Cardiac muscle cell (in vitro differentiated cells and primary cell): Measurements from ENCODE around the gene C2orf81. TPM values are rescaled to one million over a fixed set of nuclear protein-coding genes. Genes with fewer than 3 reads are reported as not detected.

Experiments
- DNase-seq, 2 donors: peaks; one replicate each; pipeline versions ENCODE4 v3.0.0 to v3.0.0-alpha.2; 2010 to 2017; ENCODE audit warnings: low read depth in 1 of 2, low spot score in 1 of 2
- H3K27ac ChIP-seq: fragments of 200-600 bp; sonication (generic); 2 replicates; pipeline ENCODE4 v1.5.1; 2016
- H3K27me3 ChIP-seq: fragments of 200-600 bp; sonication (generic); 2 replicates; pipeline ENCODE4 v1.6.0; 2016; ENCODE audit warnings: control low read depth
- H3K36me3 ChIP-seq: fragments of 200-600 bp; sonication (generic); 2 replicates; pipeline ENCODE4 v1.5.1; 2016; ENCODE audit warnings: control low read depth
- H3K4me1 ChIP-seq: fragments of 200-600 bp; sonication (generic); 2 replicates; pipeline ENCODE4 v1.8.1; 2017; ENCODE audit warnings: low read depth, mild to moderate bottlenecking, mixed run types
- H3K4me3 ChIP-seq: fragments of 200-600 bp; sonication (generic); 2 replicates; pipeline ENCODE4 v1.5.1; 2016; ENCODE audit warnings: mild to moderate bottlenecking
- H3K9me3 ChIP-seq: fragments of 200-600 bp; sonication (generic); 2 replicates; pipeline ENCODE4 v1.5.1; 2017; ENCODE audit warnings: low read depth, mild to moderate bottlenecking, control low read depth
- CTCF ChIP-seq: IDR thresholded peaks from 2 replicates; pipeline ENCODE4 v1.5.1; 2012; ENCODE audit warnings: low read depth, mild to moderate bottlenecking, low read length
- polyA plus RNA-seq: library from polyadenylated mRNA; unstranded; fragments of >200 nt; fragmentation: Nextera tagmentation; extraction: Ambion mirVana; gene quantifications from 2 replicates; pipeline ENCODE4 v1.2.1, GENCODE V29; 2016
- total RNA-seq: library from RNA; depleted of rRNA; stranded (reverse); fragments of >200 nt; gene quantifications from 2 replicates; pipeline ENCODE4 v1.2.3, GENCODE V29; 2016

The C2orf81 gene
- total and polyA plus RNA-seq, 2 experiments from 2014 or later, result 7.1 to 9.5 TPM

- Histone ChIP-seq H3K4me1 (no peaks in the 10 kb centered on the region), H3K9me3 (no peaks in the 10 kb centered on the region), H3K4me3 (no peak overlapping the region), H3K36me3 (no peaks in the 10 kb centered on the region), H3K27ac (no peak overlapping the region), H3K27me3 (no peaks in the 10 kb centered on the region)
- DNase-seq, result no peak
- no peak for TF ChIP-seq CTCF
These were observed 5.5 kb downstream of the C2orf81 start for GRCh38 chr2:74415762-74416395.

- peak; percentile 49 for TF ChIP-seq CTCF
- Histone ChIP-seq H3K27me3 (no peaks in the 10 kb centered on the region), H3K27ac (no peak overlapping the region), H3K4me3 (no peak overlapping the region), H3K36me3 (no peaks in the 10 kb centered on the region), H3K9me3 (no peaks in the 10 kb centered on the region), H3K4me1 (no peaks in the 10 kb centered on the region)
- peak in 1 of 2 donors; percentile 64 for DNase-seq
These were observed 6.3 kb downstream of the C2orf81 start for GRCh38 chr2:74414881-74415761.

- H3K4me3 ChIP-seq, result no peak overlapping the region
- H3K4me1 ChIP-seq, result no peaks in the 10 kb centered on the region
These were observed 7.0 kb downstream of the C2orf81 start for GRCh38 chr2:74414441-74414840.

GRCh38 chr2:74413001-74413698, 8.3 kb downstream of the C2orf81 start:
- Histone ChIP-seq H3K9me3 (no peaks in the 10 kb centered on the region), H3K4me1 (no peaks in the 10 kb centered on the region), H3K27ac (no peak overlapping the region), H3K27me3 (no peaks in the 10 kb centered on the region), H3K36me3 (no peaks in the 10 kb centered on the region), H3K4me3 (no peak overlapping the region)
- TF ChIP-seq CTCF, result no peak
- no peak for DNase-seq

More at GRCh38 chr2:74414441-74414840, 7.0 kb downstream of the C2orf81 start:
- DNase-seq, result no peak
- no peaks in the 10 kb centered on the region for H3K36me3 ChIP-seq
- no peak for TF ChIP-seq CTCF
- H3K27me3 ChIP-seq, result no peaks in the 10 kb centered on the region
- H3K27ac ChIP-seq, result no peak overlapping the region
- no peaks in the 10 kb centered on the region for H3K9me3 ChIP-seq

GRCh38 chr2:74407682-74408081, 13.7 kb downstream of the C2orf81 start:
- no peak for TF ChIP-seq CTCF
- Histone ChIP-seq H3K4me3 (no peak overlapping the region), H3K36me3 (no peaks in the 10 kb centered on the region), H3K9me3 (no peaks in the 10 kb centered on the region), H3K27ac (no peak overlapping the region), H3K4me1 (no peaks in the 10 kb centered on the region), H3K27me3 (no peaks in the 10 kb centered on the region)
- DNase-seq, result no peak
